ENCODE results near the gene ELL. TPM values are rescaled to one million over a fixed set of nuclear protein-coding genes. Genes with fewer than 3 reads are reported as not detected.
"Not testable (repeated sequence)": the region's sequence is repeated elsewhere in the genome, so short reads cannot be mapped to it uniquely, and the experiment has no call there.

ELL gene
- total RNA-seq, 1 experiment from 2014 or later, result 15.9 TPM

DNA sequence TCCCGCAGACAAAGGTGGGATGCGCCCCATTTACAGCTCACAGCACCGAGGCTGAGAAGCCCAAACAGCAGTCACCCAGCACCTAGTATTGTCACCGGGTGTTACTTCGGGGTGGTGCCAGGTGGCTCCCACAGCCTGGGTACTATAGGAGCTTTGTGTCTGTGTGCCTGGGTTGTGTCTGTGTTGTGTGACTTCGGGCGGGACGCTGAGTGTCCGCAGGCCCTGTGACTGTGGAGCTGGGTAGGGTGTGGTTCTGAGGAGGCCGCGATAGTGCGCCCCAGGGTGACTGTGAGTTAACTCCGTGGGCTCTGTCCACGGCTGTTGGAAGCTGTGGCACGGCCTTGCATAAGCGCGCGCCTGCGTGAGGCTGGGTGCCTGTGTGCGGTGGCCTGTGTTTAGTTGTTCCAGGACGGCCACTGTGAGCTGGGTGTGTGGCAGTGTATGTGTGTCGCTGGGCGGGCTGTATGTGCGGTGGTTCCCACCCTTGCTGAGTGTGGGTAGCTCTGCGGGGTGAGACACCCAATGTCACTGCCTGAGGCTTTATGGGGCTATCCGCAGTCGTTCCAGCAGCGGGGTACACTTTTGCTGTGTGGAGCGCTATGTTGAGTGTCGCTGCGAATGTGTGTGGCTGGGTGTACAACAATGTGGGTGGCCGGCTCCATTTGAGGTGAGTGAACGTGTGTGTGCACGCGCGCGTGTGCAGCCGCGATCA is 103.2 kb downstream of the ELL start:
- no peak for DNase-seq (ENCODE audit: low spot score)

DNA sequence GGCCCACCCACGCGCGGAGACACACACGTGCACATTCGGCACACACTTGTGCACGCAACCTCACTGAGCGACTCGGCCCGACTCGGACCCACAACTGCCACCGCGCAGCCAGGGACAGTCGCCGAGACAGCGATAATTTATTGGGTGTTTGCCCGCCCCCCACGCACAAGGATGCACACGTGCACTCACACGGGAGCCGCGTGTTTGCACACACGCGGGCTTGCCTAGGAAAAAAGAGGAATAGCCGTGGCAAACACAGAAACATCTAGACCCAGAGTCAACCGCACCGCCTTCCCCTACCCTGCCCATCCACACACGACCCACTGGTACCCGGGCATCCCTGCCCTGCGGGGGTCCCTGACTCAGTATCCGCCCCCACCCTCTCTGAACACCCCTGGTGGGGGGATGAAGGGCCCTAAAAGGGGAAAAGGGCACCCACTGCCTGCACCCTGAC is 103.8 kb downstream of the ELL start:
- in situ Hi-C loops (cut with HindIII; ENCODE audit: low sequenced_read_pairs), result no loop called here
- DNase-seq (ENCODE audit: low spot score), result no peak

More for the DNA sequence above, 103.2 kb downstream of the ELL start:
- in situ Hi-C loops (cut with HindIII; ENCODE audit: low sequenced_read_pairs), result no loop called here

DNA sequence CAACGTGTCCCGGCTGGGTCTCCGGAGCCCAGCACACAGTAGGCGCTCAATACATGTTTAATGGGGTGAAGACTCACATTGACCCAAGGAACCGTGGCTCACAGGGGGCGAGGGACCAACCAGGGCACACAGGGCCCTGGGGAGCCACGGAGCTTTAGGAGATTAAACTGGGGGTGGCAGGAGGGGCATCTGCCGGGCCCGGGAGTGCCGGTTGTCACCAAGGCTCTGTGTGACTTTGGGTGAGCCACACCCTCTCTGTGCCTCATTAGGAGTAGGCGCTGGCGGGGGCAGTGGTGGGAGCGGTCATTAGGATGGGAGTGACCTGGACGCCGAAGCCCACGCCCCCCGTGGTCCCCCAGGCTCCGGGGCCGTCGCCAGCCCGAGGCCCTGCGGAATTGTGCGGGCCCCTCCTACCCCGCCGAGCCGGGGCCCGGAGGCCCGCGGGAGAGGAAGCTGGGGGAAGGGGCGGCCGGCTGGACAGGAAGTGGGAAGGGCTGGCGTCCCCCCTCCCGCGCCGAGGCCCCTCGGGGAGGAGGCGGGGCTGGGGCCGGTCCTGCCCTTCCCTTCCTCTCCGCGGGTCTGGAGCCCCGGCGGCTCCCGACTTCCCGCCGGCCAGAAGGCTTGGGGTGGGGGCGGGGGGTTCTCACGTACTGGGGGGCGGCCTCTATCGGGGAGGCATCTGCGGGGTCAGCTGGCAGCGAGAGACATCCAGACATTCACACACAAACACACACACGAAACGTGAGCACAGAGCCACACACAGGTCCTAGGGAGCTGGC is 104.4 kb downstream of the ELL start:
- in situ Hi-C loops (cut with HindIII; ENCODE audit: low sequenced_read_pairs), result no loop called here
- peak; percentile 50 for DNase-seq (ENCODE audit: low spot score)

DNA sequence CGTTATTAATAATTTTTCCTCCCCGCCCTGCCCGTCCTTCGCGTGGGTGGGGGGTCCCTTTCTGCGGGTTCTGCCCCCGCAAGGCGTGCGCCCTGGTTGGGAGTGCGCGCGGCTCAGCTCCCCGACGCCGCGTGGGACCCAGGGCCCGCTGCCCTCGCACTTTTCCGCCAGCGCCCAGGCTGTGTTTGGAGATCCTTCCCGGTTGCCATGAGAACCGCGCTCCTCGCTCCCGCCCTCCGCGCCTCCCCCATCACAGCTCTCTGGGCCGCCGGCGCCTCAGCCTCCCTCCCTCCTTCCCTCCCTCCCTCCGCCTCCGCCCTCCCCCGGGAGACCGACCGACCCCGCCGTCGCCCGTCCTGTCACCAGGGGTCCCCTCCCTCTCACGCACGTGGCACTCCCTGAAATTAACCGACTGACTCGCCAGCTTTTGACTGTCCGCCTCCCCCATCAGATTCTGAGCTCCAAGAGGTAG is 105.1 kb downstream of the ELL start:
- DNase-seq (ENCODE audit: low spot score), result peak; percentile 82
- in situ Hi-C loops (cut with HindIII; ENCODE audit: low sequenced_read_pairs), result no loop called here

DNA sequence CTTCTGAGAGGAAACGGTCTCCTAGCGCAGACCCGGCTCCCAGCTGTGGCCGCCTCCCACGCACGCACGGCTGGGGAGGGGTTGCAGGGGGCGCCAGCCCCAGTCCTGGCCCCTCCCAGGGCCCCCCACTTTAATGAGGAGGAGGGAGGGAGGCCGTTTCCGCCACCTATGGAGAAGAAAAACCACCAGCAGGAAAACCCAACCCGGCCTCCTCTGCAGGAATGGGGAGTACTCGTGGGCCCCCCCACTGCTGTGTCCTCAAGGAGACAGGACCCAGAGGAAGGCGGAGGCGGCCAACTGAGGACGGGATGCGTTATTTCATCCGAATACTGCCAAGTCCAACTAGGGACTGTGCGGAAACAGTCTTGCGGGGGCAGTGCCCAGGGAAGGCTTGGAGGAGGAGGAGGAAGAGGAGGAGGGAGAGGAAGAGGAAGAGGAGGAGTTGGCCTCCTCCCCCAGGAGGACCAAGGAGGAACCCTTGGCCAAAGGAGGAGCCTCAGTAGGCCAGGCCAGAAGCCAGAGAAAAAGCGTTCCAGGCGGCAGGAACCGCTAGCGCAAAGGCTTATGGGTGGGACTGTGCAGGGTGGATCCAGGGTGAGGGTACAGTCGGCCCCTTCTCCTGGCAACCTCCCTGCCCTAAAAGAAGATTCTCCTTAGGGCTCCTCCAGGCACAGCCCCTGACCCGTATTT is 106.5 kb downstream of the ELL start:
- in situ Hi-C loops (cut with HindIII; ENCODE audit: low sequenced_read_pairs), result no loop called here
- no peak for DNase-seq (ENCODE audit: low spot score)

DNA sequence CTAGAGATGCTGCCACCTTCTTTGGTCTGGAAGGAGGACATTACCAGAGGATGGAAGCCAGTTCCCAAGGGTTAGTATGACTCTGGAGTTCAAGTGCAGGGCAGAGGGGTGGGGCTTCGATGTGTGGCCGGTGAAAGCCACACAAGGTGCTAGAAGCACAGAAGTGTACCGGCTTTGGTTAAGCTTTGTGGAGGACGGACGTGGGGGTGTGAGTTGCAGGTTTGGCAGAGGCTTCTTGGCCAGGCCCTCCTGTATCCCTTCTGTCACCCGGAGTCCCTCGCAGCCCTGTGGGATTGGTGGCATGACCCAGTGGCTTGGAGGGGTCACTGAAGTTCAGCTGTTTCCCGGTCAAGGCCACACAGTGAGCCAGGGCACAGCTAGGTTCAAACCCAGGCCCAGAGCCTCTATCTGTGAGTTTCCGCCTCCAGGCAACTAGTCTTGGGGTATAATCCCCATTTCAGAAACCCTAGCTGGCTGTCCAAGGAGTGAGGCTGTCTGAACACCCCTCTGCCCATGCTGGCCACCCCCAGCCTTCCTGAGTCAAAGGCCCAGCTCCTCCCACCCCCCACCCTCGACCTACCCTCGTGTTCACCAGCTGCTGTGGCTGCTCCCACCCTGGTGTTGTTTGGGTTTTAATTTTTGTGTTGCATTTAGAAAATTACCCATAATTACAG is 107.2 kb downstream of the ELL start:
- in situ Hi-C loops (cut with HindIII; ENCODE audit: low sequenced_read_pairs), result no loop called here
- DNase-seq (ENCODE audit: low spot score), result no peak

DNA sequence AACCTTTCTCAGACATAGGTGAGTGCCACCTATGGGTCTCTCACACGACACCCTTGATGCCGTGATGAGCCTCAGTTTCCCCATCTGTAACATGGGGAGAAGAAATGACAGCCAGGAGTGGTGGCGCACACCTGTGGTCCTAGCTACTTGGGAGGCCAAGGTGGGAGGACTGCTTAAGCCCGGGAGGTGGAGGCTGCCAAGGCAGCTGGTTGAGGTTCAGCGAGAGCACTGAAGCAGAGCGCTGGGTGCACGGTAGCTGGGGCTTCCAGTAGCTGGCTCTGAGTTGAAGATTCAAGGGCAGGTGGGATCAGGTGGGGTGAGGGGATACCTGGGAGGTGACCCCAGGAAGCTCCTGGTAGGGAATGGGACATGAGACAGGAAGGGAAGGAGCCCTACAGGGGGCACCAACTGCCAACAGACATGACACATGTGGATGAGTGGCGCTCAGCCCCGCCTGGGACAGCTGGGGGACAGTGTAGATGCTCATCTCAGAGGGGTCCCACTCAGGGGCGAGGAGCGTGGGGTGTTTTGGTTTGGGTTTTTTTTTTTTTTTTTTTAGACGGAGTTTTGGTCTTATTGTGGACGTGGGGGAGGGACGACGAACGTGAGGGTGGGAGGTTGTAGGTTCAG is 109.1 kb downstream of the ELL start:
- no peak for DNase-seq (ENCODE audit: low spot score)
- in situ Hi-C loops (cut with HindIII; ENCODE audit: low sequenced_read_pairs), result no loop called here

DNA sequence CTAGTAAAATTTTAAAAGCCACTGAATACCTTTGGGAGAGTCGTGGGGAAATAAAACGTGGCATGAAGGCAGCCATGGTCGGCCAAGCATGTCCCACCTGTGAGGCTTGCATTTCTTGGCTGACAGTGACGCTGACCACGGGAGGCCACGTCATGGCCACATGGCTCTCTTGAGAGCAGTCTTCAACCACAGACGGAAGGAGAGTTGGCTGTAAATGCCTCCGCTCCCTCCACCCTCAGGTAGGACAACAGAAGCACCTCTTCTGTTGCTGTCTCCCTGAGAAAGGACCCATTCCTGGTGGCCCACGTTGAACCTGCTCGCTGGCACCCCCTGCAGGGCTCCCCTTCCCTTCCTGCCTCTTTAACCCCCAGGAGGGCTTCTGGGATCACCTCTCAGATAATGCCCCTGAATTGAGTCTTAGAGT is 113.8 kb downstream of the ELL start:
- in situ Hi-C loops (cut with HindIII; ENCODE audit: low sequenced_read_pairs), result no loop called here
- no peak for DNase-seq (ENCODE audit: low spot score)

DNA sequence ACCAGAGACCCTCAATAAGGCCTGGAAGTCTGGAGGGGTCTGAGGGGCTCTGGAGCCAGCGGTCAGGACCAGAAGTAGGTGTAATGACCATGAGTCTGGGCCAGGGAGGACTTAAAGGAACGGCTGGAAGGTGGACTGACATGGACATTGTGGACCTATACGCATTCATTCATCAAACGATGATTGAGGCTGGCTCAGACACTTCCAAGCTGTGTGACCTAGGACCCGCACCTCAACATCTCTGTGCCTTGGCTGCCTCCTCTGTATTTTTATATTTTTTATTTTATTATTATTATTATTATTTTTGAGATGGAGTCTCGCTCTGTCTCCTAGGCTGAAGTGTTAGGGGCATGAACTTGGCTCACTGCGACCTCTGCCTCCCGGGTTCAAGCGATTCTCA is 115.1 kb downstream of the ELL start:
- in situ Hi-C loops (cut with HindIII; ENCODE audit: low sequenced_read_pairs), result no loop called here

DNA sequence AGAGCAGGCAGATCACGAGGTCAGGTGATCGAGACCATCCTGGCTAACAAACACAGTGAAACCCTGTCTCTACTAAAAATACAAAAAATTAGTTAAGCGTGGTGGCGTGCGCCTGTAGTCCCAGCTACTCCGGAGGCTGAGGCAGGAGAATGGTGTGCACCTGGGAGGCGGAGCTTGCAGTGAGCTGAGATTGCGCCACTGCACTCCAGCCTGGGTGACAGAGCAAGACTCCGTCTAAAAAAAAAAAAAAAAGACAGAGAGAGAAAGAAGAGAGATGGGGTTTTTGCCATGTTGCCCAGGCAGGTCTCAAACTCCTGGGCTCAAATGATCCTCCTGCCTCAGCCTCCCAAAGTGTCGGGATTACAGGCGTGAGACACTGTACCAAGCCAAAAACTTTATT is 116.1 kb downstream of the ELL start:
- DNase-seq (ENCODE audit: low spot score); in situ Hi-C loops (cut with HindIII; ENCODE audit: low sequenced_read_pairs): not testable (repeated sequence)

More for the DNA sequence above, 115.1 kb downstream of the ELL start:
- no peak for DNase-seq (ENCODE audit: low spot score)

DNA sequence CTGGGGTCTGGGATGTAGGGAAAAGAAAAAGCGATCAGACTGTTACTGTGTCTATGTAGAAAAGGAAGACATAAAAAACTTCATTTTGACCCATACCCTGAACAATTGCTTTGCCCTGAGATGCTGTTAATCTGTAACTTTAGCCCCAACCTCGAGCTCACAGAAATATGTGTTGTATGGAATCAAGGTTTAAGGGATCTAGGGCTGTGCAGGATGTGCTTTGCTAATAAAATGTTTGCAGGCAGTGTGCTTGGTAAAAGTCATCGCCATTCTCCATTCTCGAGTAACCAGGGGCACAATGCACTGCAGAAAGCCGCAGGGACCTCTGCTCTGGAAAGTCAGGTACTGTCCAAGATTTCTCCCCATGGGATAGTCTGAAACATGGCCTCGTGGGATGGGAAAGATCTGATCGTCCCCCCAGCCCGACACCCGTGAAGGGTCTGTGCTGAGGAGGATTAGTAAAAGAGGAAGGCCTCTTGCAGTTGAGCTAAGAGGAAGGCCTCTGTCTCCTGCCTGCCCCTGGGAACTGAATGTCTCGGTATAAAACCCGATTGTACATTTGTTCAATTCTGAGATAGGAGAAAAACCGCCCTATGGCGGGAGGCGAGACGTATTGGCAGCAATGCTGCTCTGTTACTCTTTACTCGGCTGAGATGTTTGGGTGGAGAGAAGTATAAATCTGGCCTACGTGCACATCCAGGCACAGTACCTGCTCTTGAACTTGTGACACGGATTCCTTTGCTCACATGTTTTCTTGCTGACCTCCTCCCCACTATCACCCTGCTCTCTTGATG is 119.2 kb downstream of the ELL start:
- DNase-seq (ENCODE audit: low spot score); in situ Hi-C loops (cut with HindIII; ENCODE audit: low sequenced_read_pairs): not testable (repeated sequence)

DNA sequence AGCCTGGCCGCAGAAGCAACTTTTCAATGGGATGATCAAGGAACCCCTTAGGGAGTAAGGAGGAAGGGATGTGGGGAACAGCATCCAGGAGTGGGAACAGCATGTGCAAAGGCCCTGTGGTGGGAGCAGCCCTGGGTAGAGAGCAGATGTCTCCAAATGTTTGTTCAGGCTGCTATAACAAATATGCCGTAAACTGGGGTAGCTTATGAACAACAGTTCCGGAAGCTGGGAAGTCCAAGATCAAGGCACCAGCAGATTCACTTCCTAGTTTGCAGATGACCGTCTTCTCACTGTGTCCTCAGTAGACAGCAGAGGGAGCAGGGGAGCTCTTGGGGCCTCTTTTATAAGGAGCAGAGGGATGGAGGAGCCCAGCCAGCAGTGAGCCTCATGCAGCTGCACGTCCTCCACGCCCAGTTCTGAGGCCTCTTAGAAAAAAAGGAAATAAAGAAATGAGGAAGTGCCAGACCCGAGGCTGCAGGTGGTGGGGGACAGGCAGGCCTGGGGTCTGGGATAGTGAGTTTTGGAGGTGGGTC is 120.2 kb downstream of the ELL start:
- no peak for DNase-seq (ENCODE audit: low spot score)
- in situ Hi-C loops (cut with HindIII; ENCODE audit: low sequenced_read_pairs), result no loop called here

DNA sequence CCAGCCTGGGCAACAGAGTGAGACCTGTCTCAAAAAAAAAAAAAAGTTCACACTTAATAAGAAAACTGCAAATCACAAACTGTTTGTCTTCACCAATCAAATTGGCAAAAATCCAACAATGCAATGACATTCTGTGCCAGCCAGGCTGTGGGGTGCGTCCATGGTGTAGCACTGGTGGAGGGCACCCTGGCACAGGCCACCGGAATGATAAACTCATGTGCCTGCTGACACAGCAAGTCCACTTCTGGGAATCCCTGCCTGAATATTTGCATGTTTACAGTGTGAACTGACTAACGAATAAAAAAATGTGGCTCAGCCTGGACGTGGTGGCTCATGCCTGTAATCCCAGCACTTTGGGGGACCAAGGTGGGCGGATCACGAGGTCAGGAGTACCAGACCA is 122.9 kb downstream of the ELL start:
- in situ Hi-C loops (cut with HindIII; ENCODE audit: low sequenced_read_pairs), result no loop called here
- no peak for DNase-seq (ENCODE audit: low spot score)

DNA sequence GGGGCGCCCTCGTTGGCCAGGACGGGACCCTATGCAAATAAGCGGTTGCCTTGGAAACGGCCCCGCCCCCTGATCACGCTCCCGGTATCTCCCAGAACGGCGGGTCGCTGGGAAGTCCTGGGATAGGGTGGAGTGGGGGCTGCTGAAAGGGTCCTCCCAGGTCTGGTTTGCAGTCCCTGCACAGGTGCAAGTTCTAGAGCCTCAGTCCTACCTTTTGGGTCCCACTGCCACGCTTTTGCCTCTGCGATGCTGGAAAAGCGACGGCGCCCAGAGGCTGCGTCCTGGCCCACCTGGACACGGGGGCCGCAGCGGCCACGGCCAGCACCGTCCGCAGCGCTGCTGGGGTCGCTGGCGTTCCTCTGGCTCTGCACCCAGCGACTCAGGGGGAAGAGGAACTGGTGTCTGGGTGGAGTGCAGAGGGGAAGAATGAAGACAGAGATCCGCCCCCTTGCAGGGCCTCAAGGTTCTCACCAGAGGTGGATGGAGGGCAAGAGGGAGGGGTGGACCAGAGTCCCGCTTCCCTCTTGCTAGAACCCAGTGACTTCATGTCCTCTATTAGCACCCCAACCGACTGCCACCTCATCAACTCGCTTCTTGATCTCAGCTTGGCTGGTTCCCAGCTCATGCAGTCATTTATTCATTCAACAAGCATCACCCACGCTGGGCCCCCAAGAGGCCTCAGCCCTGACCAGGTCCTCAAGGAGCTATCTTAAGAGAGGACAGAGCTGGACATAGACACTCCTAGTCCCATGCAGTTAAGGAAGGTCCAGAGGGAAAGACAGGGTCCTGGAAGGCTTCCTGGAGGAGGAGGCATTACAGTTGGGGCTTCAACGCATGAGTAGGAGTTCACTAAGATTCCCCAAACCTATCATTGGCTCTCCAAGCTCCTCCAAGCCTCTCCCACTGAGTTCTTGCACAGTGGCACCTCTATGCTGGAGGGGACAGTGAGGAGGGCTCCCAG is 124.3 kb downstream of the ELL start, which contains the start of gene LRRC25:
Gene LRRC25, minus strand, starts transcription at position 381 of the 961 bp plus-strand sequence. CDS start 659 bp downstream, outside the sequence.
- in situ Hi-C loops (cut with HindIII; ENCODE audit: low sequenced_read_pairs), result no loop called here

DNA sequence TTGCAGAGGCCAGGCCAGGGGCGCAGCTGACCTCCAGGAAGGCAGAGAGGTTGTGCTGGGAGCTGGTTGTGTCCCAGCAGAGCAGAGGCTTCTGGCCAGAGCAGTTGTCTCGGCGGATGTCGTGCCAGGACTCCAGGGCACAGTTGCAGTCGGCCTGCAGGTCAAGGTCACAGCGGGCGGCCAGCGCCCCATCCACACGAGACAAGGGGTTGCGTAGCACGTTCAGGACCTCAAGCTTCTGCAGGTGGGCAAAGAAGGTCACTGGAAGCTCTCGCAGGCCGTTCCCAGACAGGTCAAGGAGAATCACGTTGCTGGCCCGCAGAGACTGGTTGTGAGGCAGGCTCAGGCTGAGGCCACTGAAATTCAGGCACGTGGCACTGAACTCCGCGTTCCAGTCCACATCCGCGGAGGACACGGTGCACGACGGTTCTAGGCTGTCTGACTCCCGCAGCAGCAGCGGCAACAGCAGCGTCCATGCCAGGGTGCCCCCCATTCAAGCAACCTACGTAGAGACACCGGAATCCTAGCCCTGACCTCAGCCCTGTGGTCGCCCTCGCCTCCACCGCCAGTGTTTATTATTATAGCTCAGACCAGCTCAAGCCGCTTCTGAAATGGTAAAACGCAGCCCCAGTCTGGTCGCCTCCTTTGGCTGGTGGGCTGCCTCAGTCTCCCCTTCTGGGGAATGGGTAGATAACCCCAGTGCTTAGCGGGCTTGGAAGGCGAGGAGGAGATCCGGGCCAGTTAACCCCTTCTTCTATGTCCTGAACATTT is 125.2 kb downstream of the ELL start:
- in situ Hi-C loops (cut with HindIII; ENCODE audit: low sequenced_read_pairs), result no loop called here
- DNase-seq (ENCODE audit: low spot score), result no peak

More for the DNA sequence above, 124.3 kb downstream of the ELL start, which contains the start of gene LRRC25:
- DNase-seq (ENCODE audit: low spot score), result no peak

DNA sequence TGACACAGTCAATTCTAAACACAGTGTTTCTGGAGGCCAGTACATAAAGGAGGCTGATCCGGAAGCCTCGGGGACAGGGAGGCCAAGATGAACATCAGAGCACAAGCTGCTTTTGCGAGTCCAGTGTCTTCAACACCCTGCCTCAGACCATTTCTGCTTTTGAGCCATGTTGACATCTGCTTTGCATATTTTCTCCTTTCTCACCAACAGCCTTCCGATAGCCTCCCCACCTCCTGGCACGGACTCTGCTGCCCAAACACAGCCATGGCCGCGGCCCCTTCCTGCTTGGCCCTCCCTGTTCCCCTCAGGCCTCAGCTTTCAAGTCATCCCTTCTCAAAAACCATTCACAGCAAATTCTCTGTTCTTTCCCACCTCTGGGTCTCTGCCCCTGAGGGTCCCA is 128.0 kb downstream of the ELL start:
- in situ Hi-C loops (cut with HindIII; ENCODE audit: low sequenced_read_pairs), result no loop called here
- DNase-seq (ENCODE audit: low spot score), result no peak
